Measurements from ENCODE around the gene NCOA3.
"Not testable (repeated sequence)": the region's sequence is repeated elsewhere in the genome, so short reads cannot be mapped to it uniquely, and the experiment has no call there.

The NCOA3 gene

DNA sequence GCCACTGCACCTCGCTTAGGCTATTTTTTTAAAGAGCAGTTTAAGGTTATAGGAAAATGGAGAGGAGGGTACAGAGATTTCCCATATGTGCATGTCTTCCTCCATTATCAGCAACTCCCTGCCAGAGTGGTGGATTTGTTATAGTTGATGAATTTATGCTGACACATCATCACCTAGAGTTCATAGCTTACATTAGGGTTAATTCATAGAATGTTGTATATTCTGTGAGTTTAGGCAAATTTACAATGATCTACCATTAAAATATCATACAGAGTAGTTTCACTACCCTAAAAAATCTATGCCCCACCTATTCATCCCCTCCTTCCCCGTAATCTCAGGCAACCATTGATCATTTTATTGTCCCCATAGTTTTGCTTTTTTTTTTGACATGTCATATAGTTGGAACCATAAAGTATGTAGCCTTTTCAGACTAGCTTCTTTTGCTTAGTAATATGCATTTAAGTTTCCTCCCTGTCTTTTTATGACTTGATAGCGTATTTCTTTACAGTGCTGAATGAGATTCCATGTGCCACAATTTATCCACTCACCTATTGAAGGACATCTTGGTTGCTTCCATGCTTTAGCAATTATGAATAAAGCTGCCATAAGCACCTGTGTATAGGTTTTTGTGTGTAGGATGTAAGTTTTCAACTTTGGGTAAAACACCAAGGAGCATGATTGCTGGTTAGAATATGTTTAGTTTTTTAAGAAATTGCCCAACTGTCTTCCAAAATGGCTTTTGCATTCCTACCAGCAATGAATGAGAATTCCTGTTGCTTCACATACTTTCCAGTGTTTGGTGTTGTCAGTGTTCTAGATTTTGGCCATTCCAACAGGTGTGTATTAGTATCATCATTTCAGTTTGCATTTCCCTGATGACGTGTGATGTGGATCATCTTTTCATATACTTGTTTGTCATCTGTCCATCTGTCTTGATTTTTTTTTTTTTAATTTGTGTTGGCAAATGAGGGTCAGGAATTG is 60.2 kb downstream of the NCOA3 start:
- DNase-seq (ENCODE audit: low read depth), result no peak

GRCh38 chr20:47566269-47566668 is 64.6 kb downstream of the NCOA3 start:
- DNase-seq (ENCODE audit: low read depth), result no peak

- no peak for DNase-seq (ENCODE audit: low read depth)
Observed at GRCh38 chr20:47568019-47568418, 66.3 kb downstream of the NCOA3 start.

GRCh38 chr20:47568837-47569410 is 67.2 kb downstream of the NCOA3 start:
- DNase-seq (ENCODE audit: low read depth), result no peak

- DNase-seq (ENCODE audit: low read depth), result no peak
Observed at GRCh38 chr20:47571426-47571825, 69.7 kb downstream of the NCOA3 start.

DNA sequence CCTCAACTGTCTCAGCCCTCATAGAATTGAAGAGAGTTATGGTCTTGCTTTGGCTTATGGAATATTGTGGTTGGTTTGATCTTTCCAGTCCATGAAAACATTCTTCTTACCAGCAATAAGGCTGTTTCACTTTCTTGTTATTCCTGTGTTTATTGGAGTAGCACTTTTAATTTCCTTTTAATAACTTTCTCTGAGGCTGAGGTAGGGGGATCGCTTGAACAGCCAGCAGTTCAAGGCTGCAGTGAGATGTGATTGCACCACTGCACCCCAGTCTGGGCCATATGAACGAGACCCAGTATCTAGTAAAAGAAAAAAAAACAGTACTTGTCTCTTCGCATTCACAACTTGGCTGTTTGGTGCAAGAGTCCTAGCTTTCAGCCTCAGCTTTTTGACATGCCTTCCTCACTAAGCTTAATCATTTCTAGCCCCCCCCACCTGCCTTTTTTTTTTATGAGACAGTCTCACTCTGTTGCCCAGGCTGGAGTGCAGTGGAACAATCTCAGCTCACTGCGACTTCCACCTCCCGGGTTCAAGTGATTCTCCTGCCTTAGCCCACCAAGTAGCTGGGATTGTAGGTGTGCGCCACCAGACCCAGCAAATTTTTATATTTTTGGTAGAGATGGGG is 70.5 kb downstream of the NCOA3 start:
- DNase-seq (ENCODE audit: low read depth), result no peak

DNA sequence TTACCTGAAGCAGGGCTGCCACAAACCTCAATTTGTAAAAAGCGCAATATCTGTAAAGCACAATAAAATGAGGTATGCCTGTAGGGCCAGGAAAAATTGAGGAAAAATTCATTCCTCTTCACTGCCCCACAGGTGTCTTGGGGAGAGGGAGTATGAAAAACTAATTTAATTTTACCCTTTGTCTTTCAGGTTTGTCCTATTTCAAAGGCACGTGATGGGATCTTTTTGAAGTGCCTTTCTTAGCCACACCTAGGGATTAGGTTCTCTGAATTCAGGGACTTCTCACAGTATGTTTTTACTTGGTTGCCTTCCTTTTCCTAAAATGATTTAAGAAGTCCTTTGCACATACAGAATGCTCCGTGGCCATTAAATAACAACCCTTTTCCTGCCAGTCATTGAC is 71.9 kb downstream of the NCOA3 start:
- no peak for DNase-seq (ENCODE audit: low read depth)

- no peak for DNase-seq (ENCODE audit: low read depth)
Observed at GRCh38 chr20:47574616-47575364, 73.1 kb downstream of the NCOA3 start.

GRCh38 chr20:47576516-47577033 is 74.9 kb downstream of the NCOA3 start:
- DNase-seq (ENCODE audit: low read depth), result no peak

GRCh38 chr20:47577314-47577713 is 75.6 kb downstream of the NCOA3 start:
- no peak for DNase-seq (ENCODE audit: low read depth)

DNA sequence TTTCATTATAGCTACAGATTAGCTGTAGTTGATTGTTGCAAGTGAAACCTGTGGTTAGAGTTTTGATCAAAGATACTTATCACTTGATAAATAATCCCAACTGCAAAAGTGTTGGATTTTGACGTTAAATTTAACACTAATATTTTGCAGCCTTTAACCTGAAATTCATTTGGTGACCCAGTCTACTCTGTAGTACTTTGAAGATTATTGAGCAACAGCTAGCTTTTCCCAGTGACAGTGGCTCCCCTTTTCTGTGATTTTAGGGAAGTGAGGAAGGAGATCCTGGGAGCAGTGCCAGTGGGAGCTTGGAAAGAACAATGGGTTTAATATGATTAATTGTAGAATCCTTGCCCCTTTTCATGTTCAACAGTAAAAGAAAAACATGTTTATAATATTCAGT is 76.9 kb downstream of the NCOA3 start:
- DNase-seq (ENCODE audit: low read depth), result no peak

GRCh38 chr20:47580686-47581085 is 79.0 kb downstream of the NCOA3 start:
- not testable (repeated sequence) for DNase-seq (ENCODE audit: low read depth)

- DNase-seq (ENCODE audit: low read depth), result no peak
Observed at GRCh38 chr20:47581090-47581489, 79.4 kb downstream of the NCOA3 start.

DNA sequence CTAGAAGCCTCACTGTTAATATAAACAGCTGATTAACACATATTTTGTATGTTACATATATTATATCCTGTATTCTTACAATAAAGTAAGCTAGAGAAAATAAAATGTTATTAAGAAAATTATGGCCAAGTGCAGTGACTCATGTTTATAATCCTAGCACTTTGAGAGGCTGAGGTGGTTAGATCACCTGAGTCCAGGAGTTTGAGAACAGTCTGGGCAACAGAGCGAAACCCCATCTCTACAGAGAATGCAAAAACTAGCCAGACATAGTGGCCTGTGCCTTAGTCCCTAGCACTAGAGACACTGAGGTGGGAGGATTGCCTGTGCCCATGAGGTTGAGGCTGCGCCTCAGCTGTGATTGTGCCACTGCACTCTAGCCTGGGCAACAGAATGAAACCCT is 81.9 kb downstream of the NCOA3 start:
- no peak for DNase-seq (ENCODE audit: low read depth)

DNA sequence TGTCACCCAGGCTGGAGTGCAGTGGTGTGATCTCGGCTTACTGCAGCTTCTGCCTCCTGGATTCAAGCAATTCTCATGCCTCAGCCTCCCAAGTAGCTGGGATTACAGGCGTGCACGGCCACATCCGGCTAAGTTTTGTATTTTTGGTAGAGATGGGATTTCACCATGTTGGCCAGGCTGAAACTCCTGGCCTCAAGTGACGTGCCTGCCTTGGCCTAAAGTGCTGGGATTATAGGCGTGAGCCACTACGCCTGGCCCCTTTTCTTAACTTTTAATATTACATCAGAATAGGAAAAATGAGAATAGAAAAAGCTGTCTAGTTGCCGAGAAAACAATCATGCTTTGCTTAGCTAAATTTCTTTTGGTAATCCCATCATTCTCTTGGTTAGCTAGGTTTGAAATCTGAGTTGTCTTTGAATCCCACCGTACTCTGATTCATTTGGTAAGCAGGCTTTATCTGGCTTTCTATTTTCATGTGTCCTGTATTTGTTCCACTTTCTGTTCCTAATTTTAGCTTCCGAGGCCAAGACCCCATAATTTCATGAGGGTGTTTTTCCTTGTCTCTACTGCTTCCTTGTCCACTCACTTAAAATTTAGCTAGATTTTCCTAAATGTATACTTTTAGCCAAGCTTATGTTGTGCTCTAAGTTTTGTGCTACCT is 83.5 kb downstream of the NCOA3 start:
- DNase-seq (ENCODE audit: low read depth), result no peak

- no peak for DNase-seq (ENCODE audit: low read depth)
Observed at GRCh38 chr20:47586649-47587294, 85.1 kb downstream of the NCOA3 start.

DNA sequence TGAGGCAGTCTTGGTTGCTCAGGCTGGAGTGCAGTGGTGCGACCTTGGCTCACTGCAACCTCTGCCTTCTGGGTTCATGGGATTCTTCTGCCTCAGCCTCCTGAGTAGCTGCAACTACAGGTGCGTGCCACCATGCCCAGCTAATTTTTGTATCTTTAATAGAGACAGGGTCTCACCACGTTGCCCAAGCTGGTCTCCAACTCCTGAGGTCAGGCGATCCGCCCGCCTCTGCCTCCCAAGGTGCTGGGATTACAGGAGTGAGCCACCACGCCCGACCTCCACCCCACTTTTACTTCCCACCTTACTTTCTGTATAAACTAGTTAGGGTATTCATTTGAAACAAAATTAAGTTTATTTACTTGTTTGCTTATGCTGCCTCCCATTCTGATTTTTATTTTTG is 86.5 kb downstream of the NCOA3 start:
- no peak for DNase-seq (ENCODE audit: low read depth)

DNA sequence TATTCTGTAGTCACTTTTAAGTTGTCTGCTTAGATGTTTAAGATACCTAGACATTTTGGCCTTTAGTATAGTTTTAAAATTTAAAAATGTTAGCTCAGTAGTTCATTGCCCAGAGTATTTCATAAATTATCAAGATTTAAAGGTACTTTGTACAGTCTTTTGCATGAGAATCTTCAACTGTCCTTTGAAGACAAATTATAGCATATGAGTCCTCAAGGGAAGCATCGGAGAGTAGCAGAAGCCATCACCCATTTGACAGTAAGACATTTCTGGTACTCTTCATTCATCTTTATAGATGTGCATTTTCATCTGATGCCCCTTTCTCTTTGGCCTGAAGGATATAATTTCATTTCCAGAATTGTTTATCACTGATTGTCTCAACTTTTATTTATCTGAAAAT is 89.5 kb downstream of the NCOA3 start:
- no peak for DNase-seq (ENCODE audit: low read depth)

DNA sequence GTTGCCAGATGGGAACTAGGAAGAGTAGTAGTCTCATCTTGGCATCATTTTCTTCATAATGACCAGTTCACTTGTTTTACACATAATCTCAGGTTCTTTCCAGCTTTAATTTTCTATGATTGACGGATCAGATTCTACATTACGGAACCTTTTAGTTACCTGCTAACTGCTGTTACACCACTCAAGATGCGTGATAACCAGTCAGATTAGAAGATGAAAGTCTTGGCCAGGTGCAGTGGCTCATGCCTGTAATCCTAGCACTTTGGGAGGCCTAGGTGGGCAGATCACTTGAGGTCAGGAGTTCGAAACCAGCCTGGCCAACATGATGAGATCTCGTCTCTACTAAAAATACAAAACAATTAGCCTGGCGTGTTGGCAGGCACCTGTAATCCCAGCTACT is 92.5 kb downstream of the NCOA3 start:
- no peak for DNase-seq (ENCODE audit: low read depth)

- DNase-seq (ENCODE audit: low read depth), result not testable (repeated sequence)
Observed at GRCh38 chr20:47595138-47595537, 93.5 kb downstream of the NCOA3 start.

GRCh38 chr20:47596003-47596571 is 94.4 kb downstream of the NCOA3 start:
- DNase-seq (ENCODE audit: low read depth), result no peak
